GM15510 (cell line): ENCODE data around the gene SELE.

Source experiments
- POLR2A ChIP-seq: IDR thresholded peaks from 3 replicates; pipeline ENCODE4 v1.6.1; 2011; ENCODE audit warnings: borderline replicate concordance; ENCODE audit not compliant: insufficient read length; ENCODE audit errors: extremely low read depth

Gene SELE

DNA sequence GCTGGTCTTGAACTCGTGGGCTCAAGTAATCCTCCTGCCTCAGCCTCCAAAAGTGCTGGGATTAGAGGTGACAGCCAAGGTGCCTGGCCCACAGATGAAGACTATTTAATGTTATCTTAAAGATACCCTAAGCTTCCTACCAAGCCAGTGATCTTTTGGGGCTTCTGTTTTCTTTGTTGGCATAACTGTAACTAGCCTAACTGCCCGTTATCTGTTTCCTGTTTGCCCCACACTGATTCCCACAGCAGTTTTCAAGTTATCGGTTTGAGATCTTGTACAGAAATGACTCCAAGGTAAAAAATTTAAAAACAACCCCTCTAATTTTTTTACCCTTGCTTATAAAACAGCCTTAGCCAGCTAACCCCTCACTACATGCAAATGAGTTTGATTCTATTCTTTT is 34.9 kb downstream of the SELE start:
- TF ChIP-seq POLR2A = no peak

DNA sequence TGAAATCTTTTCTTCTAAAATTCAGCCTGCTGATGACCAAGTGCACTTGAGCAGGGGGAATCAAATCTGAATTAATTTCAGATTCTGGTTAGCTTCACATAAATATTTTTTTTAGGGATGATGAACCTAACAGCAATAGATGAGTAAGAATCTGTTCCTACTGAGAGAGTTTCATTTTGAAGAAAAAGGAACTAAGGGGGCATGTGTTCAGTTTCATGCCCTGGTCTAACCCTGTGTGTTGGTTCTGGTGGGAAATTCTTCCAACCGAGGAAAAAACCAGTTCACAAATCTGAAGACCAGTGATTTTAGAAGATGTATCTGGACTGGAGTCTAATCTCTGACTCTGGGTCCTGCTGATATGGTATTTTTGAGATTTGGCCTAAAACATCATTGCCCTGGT is 36.1 kb downstream of the SELE start:
- no peak for TF ChIP-seq POLR2A

DNA sequence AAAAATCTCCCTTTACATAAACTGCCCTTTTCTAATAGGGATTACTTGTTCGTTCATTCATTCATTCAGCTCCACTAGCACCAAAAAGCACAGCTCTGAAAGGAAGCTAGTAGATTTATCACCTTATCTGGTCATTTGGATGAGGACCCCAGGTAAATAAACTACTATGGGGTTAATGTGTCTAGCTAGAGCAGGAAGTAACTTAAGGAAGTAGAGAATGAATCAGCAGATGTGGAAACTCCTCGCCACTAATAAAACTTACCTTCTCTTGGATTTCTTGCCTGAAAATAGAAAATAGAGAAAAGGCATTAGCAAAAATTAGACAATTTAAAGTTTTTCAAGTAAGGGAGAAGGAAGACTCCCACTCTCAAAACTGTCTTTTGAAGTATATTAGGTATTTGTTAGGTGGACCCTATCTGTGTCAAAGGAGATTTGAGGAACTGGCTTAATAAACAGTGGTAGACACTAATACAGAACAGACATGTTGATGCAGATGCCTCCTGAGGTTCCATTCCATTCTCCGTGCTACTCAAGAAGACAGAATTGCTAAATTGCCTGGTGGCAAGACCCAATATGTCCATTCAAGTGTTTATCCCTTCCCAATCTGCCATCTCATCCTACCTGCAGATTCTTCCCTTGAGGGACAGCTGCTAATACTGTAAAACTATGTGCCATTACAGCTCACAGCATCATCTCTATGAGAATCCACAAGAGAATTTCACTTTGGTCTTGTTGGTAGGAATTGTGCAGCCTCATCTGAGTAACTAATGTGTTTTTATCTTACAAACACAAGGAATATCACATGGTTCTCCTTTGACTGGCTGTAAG is 37.4 kb downstream of the SELE start:
- no peak for TF ChIP-seq POLR2A

DNA sequence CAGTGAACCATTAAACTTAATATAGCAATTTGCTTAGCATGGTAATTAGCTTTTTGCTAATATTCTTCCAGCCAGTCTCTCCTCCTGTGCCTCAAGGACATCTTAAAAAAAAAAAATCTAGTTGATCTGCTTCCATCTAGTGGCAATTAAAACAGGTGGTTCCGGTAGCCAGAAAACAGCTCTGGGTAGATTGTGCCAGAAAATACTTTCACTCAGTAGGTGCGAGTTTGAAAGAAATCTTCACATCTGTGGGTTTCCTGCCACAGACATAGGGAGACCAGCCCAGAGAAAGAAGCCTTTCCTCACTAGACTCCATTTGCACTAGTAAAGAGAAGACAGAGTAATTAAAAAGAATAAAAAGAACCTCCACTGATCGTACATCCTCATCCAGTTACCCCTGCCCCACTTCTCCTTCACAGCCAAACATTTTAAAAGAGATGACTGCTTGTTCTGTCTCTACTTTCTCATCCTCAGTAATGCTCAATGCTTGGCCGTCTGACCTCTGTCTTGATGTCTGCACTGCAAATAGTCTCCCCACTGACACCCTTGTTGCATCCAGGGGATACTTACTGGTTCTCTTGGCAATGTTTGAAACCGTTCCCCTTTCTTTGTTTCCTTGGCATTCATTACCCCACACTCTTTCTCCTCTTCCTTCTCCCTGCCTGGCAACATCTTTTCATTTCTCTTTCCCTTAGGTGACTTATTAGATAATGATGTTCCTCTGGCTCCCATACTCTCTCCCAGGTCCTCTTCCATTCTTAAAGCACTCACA is 39.4 kb downstream of the SELE start:
- TF ChIP-seq POLR2A = no peak

DNA sequence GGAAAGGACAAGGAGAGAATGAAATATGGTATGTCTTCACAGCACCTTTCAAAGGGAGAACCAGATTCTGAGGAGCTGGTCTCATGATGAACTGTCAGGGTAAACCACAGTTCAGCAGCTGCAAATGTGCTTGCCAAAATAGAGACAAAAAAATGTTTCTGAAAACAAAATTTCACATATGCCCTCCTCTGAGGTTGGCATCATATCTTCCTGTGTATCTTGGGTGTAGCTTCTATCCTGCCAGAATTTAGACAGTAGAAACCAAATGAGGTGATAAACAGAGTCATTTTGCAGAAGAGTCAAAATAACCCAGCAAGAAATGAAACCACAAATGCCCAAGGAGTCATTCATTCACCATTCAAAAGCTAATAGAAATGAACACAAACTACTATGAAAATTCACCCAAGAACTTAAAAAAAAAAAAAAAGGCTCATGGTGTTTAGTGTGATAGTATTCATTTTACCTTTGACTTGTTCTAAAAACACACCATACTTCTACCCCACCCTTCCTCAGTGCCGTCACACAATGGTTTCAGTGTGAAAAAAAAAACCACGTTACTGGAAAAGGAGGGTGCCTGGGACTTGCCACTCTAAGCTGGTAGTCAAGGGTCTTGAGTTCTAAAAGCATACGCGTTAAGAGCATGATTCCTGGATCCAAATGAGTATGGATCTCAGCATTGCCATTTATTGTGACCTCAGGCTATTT is 41.0 kb downstream of the SELE start:
- TF ChIP-seq POLR2A = no peak

DNA sequence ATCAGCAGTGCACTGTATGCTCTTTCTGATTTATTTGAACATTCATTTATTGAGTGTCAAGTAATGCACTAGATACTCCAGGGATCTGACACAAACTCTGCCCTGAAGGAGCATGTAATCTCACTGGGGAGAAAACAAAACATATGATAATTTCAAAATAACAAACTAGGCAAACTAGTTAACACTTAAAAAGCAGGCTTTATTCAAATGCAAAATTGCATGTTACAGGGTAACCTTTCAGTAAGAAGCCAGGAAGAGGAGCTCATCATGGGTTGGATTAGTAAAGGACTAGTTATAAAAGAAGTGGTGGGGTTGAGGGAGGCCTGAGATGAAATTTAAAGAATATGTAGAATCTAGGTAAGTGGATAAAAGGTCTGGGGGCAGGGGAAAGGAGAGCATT is 43.4 kb downstream of the SELE start:
- TF ChIP-seq POLR2A = no peak

DNA sequence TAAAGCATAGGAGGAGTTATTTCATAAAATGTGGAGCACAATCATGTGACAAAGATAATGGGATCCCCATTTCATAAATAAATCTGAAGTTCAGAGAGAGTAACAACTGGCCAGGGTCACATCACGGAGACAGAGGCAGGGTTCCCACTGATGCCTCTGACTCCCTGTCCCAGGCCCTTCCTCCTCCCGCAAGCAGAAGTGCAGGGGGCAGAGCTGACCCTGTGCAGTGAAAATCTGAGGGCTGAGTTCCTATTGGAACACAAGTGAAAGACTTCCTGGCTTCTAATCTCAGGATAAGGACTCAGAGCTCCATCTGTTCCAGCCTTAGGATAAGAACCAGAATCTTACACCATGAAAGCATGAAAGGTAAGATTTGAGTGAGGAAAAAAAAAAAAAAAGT is 44.5 kb downstream of the SELE start:
- TF ChIP-seq POLR2A = no peak

DNA sequence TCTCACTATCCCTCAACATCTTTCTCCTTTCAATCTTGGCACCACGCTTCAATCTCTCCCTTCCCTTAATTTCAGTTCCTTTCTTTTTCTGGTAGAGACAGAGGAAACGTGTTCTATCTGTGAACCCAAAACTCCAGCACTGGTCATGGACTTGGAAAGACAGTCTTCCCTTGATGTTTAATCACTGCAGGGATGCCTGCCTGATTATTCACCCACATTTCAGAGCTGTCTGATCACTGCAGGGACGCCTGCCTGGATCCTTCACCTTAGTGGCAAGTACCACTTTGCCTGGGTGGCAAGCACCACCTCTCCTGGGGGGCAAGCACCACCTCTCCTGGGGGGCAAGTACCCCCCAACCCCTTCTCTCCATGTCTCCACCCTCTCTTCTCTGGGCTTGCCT is 50.2 kb downstream of the SELE start:
- no peak for TF ChIP-seq POLR2A

DNA sequence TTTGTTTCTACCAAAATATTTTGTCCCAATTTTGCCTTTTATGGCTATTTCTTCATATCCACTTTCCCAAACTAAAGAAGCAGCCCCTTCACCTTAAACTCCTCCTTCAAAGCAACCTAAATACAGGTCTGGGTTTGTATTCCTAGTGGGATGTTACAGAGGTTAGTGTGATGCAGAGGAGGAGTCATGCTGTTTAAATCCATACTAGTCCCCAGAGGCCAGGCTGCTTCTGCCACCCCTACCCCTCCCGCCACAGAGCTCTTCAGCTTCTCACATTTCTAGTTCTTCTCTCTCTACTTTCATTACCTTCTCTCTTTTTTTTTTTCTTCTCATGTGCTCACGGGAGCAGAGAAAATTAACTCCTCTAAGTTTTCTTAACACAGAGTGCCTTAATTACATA is 51.8 kb downstream of the SELE start:
- TF ChIP-seq POLR2A = no peak

DNA sequence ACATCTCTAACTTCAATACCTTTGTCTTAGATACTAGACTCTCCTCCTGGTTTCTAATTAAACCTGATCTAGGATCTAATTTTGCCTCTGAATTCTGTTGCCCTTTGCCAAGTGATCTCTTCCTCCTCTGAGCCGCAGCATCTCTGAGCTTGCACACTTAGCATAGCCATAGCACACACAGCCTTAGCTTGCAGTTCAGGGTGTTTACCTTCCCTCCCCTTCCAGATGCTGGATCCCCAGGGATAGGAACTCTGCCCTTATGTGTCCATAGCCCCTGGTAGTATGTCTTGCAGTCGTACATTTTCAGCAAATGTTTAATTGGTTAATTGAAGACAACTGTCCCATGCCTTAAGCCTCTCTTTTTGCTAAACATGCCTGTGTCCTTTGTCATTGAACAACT is 52.7 kb downstream of the SELE start:
- TF ChIP-seq POLR2A = no peak

DNA sequence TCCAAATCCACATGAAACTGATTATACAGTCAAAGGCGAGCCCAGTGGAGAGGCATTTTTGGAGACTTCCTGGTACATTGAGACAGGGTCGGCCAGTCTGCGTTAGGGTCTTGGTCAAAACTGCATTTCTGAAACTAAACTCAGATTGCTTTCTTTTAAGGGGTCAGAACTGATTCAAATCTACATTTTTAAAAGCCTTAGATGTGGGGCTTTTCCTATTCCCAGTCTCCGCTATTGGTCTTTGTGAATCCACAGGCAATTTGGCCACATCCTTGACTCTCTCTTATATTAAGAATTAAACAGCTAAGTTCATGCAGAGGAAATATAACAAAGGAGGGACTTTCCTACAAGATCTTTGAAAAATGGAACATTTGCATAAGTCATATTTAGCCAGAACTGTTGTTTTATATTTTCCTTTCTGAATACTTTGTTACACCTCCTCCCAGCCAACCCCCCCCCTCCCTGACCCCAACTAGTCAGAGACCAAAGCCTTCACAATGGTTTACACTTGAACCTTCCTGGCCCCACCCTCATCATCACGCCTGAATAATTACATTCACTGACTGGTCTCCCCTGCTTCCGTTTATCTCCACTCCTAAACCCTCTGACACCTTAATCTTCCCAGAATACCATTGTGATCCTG is 53.4 kb downstream of the SELE start:
- TF ChIP-seq POLR2A = no peak

DNA sequence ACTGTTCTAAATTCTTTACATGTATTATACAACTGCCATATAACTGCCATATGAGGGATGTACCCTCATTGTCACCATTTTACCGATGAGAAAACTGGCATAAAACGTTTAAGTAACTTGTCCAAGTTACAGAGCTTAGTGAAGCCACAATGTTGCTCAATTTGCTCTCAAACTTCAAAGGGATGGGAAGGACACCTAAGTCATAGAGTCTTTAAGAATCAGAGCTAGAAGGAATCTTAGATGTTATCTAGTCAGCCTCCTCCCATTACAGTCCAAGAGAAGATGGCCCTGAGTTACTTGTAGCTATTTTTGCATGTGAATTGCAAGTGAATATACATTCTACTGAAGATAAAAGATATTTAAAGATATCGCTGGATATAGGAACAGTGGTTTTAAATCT is 54.2 kb downstream of the SELE start:
- TF ChIP-seq POLR2A = no peak

DNA sequence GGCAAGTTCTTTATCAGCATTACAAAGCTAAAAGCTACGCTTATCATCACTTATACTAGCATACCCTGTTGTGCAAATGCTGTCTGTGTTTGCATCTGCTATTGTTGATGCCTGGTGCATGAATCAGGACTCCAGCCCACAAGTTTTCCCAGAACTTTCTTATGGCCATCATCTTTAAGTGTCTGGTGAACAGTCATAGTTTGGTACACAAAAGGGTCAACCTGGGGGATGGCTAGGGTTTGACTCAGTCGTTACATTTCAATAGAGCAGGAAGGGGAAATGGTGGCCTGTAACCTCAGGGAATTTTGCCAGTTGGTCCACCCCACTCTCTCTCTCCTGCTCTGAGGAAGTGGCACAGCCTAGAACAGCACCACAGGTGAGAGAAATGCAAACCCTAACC is 57.9 kb downstream of the SELE start:
- TF ChIP-seq POLR2A = no peak
